Measurements from ENCODE around the gene TTC33.

Gene TTC33

GRCh38 chr5:40559306-40559705 lies 196.5 kb downstream of the TTC33 start:
- DNase-seq = no peak

GRCh38 chr5:40557501-40557900 lies 198.3 kb downstream of the TTC33 start:
- no peak for DNase-seq

DNA sequence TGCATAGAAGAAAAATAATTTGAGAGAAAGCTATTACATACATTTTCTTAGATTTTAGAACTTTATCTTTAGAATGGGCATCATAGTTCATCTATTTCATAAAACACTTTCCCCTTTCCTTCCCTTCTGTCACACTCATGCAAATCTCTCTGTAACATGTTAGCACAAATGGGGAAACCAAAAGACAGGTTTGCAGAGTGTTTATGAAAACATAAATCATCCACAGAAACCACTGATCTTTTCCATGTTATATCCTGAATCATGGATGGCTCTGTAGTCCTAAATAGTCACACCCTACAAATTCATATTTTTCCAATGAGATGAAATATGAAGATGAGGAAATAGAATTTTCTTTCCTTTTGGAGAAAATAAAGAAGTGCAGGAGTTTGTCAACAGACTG lies 198.9 kb downstream of the TTC33 start:
- no peak for DNase-seq

DNA sequence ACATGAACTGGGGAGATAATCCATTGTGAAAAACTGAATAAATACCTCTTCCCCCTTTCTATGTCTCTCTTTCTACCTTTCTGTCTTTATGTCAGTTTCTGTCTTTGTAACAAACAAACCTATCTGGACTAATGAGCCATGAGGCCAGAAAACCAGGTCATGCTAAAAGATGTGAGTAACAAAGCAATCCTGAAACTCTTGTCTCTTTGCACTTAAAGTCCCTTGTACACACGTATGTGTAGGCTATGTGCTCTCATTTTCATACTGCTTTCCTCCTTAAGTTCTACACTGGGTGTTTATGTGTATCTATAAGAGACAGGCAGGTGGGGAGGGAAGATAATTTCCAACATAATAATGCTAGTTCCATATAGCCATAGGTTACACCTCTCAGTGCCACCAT lies 199.9 kb downstream of the TTC33 start:
- DNase-seq = no peak

DNA sequence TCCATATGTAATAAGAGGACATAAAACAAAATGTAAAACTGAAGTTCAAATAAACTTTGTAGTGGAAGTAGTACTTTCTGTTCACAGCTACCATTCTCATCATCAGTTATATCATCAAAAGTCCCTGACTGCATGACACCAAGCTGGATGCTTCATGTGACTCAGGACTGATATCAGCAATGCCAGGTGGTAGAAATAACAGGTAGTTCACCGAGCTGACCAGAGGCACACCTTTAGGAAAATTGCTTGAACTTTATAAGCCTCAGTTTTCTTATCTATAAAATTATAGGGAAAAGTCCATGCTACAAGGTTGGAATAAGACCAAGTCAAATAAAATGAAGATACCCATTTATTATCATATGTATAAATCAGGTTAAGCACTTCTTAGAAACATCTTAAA lies 200.9 kb downstream of the TTC33 start:
- DNase-seq = no peak

GRCh38 chr5:40554054-40554453 lies 201.7 kb downstream of the TTC33 start:
- DNase-seq = no peak

- no peak for DNase-seq
These were observed 202.8 kb downstream of the TTC33 start for GRCh38 chr5:40552981-40553380.

- DNase-seq = no peak
These were observed 204.0 kb downstream of the TTC33 start for GRCh38 chr5:40551496-40552491.

DNA sequence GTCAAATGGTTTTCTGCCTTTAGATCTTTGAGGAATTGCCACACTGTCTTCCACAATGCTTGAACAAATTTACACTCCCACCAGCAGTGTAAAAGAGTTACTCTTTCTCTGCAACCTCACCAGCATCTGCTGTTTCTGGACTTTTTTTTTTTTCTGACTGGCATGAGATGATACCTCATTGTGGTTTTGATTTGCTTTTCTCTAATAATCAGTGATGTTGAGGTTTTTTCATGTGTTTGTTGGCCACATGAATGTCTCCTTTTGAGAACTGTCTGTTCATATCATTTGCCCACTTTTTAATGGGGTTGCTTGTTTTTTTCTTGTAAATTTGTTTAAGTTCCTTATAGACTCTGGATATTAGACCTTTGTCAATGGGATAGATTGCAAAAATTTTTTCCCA lies 205.3 kb downstream of the TTC33 start:
- DNase-seq = no peak

DNA sequence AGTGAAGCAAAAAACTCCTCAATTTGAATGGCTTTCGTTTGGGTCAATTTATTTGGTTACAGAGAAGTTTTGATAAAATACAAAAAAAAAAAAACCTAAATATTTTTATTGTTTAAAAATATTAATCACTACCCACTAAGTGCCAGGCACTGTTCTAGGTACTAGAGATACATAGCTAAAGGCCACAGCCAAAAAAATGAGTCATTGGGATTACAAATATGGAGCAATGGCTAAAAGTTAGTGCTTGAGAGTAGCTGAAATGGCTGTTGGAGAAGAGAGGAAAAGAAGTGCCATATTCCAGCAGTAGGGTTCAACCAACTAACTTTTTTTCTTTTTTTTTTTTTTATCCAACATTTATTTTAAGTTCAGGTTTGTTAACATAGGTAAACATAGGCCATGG lies 206.1 kb downstream of the TTC33 start:
- DNase-seq = no peak

GRCh38 chr5:40547994-40548575 lies 207.7 kb downstream of the TTC33 start:
- DNase-seq = no peak

GRCh38 chr5:40547557-40547956 lies 208.2 kb downstream of the TTC33 start:
- DNase-seq = no peak

DNA sequence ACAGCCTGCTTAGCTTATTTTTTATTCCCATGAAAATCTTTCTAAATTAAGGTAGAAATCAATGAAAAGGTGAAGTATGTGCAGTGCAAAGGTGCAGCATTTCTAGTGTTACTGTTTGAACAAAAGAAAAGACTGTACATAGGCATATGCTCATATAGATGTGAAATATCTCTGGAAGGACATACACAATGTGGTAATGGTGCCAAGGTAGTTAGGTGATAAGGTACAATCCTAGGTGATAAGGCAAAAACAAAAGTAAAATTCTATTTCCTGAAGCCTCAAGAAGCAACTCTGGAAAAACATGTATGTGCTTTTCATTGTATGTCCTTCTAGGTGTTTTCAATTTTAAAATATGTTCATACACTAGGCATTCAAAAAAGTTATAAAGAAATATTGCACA lies 215.5 kb downstream of the TTC33 start:
- no peak for DNase-seq

DNA sequence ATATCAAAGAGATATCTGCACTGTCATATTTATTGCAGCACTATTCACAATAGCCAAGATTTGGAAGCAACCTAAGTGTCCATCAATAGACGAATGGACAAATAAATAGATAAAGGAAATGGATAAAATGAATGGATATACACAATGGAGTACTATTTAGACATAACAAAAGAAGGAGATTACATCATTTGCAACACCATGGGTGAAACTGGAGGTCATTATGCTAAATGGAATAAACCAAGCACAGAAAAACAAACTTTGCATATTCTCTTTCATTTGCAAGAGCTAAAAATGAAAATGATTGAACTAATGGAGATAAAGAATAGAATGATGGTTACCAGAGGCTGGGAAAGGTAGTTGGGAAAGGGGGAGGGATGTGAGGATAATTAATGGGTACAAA lies 231.1 kb downstream of the TTC33 start:
- DNase-seq = no peak

DNA sequence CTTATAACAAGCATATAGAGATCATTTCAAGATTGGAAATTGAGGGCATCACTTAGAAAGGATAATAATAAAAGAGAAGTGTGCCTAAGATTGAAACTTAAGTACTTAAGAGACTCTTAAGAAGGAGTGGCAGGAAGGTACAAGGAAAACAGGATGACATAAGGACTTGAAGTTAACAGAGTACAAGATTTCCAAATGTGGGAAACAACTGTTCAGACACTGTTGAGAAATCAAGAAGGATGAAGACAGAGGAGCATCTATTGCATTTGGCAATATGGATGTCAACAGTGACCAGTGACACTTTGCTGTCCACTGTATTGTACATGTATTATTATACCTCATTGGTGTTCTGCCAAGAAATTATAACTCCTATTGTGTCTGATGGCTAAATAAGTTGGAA lies 233.8 kb downstream of the TTC33 start:
- no peak for DNase-seq

DNA sequence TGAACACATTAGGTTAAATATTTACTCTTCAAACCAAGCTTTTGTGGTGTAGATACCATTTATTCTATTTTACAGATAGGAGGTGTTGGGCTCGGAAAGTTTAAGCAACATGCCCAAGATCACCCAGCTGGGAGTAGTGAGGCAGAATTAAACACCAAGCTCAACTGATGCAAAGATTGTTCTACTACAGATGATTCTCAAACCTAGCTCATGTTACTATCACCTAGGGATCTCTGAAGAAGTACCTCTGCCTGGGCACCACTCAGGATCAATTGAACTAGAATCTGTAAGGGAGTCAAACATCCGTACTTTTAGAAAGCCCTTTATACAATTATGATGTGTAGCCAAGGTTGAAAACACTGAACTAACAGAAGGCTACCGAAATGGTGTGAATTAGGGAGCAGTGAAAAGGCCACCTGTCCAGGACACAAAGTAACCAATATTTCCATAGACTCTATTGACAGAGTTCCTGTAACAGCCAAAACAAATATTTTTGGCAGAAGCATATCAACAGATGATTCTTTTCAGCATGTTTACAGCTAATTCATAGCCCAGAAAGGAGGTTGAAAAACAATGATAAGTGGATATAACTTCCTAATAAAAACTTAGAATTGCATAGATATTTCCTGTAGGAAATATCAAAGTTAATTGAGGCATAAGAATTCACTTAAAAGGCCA lies 234.5 kb downstream of the TTC33 start:
- DNase-seq = peak; percentile 25 to 40

GRCh38 chr5:40518485-40518917 lies 237.3 kb downstream of the TTC33 start:
- no peak for DNase-seq

DNA sequence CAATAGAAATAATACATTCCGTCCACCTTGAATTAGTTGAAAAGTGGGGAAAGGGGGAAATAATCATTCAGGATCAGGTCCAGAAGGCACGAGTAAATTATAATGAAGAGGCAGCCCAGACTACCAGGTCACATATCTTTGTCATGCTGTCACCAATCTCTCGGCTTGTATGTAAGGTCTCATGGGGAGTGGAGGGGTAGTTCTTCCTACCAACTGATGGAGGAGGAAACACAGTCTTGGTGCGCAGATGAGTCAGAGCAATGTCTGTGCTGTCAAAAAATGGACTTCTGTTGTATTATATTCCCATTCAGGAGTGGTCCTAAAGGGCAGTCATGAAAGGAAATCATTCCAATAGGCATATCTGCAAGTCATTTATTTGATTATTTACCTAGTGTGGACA lies 240.3 kb downstream of the TTC33 start:
- no peak for DNase-seq

GRCh38 chr5:40514976-40515375 lies 240.8 kb downstream of the TTC33 start:
- DNase-seq = no peak

DNA sequence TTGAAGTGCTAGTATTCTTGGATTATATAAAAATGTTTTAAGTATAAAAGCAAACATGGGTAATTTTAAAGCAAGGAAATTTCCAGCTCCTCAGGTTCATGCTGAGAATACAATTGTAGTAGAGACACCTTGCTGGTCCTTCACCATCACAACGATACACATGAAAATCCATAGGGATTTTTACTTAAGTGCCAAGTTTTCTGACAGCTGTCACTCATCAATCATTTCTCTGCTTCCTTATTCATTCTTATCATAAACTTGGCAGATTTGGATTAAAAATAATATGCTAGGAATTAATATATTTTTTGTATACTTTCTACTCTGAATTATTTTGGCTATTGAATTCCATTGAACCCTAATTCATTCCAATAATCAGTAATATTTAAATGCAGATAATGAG lies 244.0 kb downstream of the TTC33 start:
- DNase-seq = no peak

- DNase-seq = no peak
These were observed 248.7 kb downstream of the TTC33 start for GRCh38 chr5:40507095-40507494.

DNA sequence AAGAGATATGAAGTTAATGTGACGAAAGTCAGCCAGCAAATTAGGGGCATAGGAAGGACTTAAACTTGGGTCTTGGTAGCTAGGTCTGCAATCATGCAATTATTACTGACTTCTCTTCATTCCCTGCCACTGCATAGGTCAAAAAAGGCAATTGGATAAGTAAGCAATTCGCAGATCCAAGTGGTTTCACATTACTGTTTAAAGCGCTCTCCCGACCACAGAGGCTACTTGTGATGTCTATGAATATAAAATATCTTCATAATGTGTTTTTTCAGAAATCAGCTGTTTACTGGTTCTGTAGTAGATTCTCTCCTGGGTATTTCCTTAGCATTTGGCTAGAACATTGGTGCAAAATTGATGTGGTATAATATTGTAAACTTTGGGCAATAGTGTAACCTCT lies 250.7 kb downstream of the TTC33 start:
- peak in 1 of 2 experiments; percentile 24 for DNase-seq

DNA sequence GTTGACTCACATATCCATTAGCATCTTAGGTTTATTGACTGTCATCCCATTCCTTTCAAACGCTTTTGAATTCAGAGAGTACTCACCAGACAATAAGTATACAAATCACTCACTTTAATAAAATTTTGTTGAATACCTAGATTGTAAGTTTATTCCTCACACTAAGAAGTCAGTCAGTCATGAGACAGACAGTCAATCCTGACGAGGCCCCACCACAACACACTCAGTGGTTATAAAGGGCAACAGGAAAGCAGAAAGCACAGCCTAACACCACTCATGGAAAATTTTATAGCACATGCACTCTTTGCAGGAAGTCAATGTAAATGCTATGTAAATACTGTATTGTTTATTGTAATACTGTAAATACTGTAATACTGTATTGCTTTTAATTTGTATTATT lies 252.3 kb downstream of the TTC33 start:
- DNase-seq = no peak

DNA sequence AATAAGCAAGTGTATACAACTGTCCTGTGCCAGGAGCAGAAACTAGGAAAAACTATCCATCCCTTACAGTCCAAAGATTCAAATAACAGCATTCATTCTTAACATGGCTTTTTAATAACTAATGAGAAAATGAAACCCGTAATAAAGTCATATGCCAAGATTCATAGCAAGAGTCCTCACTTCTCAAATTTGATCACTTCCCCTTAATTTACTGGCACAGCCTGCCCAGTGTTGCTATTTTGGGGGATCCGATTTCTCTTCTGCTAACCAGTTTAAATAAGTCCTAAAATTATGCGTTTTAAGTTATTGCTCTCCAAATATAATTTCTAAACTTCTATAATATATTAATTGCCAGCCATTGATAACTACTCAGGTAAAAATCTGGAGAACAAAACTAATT lies 253.0 kb downstream of the TTC33 start:
- DNase-seq = no peak
